OCI-LY3 (cell line): Measurements from ENCODE around the gene EFCAB11.

Source experiments
- H2AFZ ChIP-seq: fragments of 200-600, 300-600 bp; shearing (Covaris generic); 2 replicates; pipeline ENCODE4 v1.6.0; 2014; ENCODE audit warnings: antibody characterized with exemption, low read depth, low read length
- H3K27ac ChIP-seq: fragments of 200-600, 300-600 bp; sonication (generic); 2 replicates; pipeline ENCODE4 v1.5.1; 2014; ENCODE audit warnings: mild to moderate bottlenecking, low read length, moderate library complexity, mixed read lengths
- H3K27me3 ChIP-seq: fragments of 200-600, 300-600 bp; sonication (generic); 2 replicates; pipeline ENCODE4 v1.6.1; 2014; ENCODE audit warnings: low read depth, low read length, mixed read lengths
- H3K36me3 ChIP-seq: fragments of 200-600, 300-600 bp; sonication (generic); replicated peaks from 2 replicates; pipeline ENCODE3; 2014; ENCODE audit warnings: low read depth, low read length, mixed read lengths
- H3K4me1 ChIP-seq: fragments of 300-600, 200-600 bp; sonication (generic); 2 replicates; pipeline ENCODE4 v1.6.1; 2014; ENCODE audit warnings: low read length, mixed read lengths
- H3K4me2 ChIP-seq: fragments of 200-600, 300-600 bp; sonication (generic); 2 replicates; pipeline ENCODE4 v1.6.1; 2014; ENCODE audit warnings: low read length, mixed read lengths
- H3K4me3 ChIP-seq: fragments of 300-600, 200-600 bp; sonication (generic); 2 replicates; pipeline ENCODE4 v1.5.1; 2014; ENCODE audit warnings: antibody characterized with exemption, mild to moderate bottlenecking, low read length, moderate library complexity
- H3K79me2 ChIP-seq: fragments of 300-600, 200-600 bp; shearing (Covaris generic); 2 replicates; pipeline ENCODE4 v1.6.1; 2014; ENCODE audit warnings: mild to moderate bottlenecking, low read length, mixed read lengths
- H3K9ac ChIP-seq: fragments of 300-600, 200-600 bp; shearing (Covaris generic); 2 replicates; pipeline ENCODE4 v1.6.0; 2014; ENCODE audit warnings: mild to moderate bottlenecking, low read length, moderate library complexity
- H3K9me3 ChIP-seq: fragments of 200-600, 300-600 bp; shearing (Covaris generic); 2 replicates; pipeline ENCODE4 v1.6.1; 2014; ENCODE audit warnings: low read length, mixed read lengths; ENCODE audit not compliant: insufficient read depth
- H4K20me1 ChIP-seq: fragments of 200-600, 300-600 bp; sonication (generic); 2 replicates; pipeline ENCODE4 v1.6.1; 2016; ENCODE audit warnings: low read length, mixed read lengths; ENCODE audit not compliant: insufficient read depth
- EZH2phosphoT487 ChIP-seq: fragments of 200-600 bp; shearing (Covaris generic); IDR thresholded peaks from 2 replicates; pipeline ENCODE4 v1.6.1; 2018; ENCODE audit warnings: antibody characterized with exemption, mixed run types, low read depth
- TF ChIP-seq, protein P1 (sequence below): fragments of 200-600, 300-600 bp; sonication (generic); IDR thresholded peaks from 2 replicates; pipeline ENCODE4 v1.5.1; 2014; ENCODE audit warnings: antibody characterized with exemption, low read length, low read depth

Gene EFCAB11

DNA sequence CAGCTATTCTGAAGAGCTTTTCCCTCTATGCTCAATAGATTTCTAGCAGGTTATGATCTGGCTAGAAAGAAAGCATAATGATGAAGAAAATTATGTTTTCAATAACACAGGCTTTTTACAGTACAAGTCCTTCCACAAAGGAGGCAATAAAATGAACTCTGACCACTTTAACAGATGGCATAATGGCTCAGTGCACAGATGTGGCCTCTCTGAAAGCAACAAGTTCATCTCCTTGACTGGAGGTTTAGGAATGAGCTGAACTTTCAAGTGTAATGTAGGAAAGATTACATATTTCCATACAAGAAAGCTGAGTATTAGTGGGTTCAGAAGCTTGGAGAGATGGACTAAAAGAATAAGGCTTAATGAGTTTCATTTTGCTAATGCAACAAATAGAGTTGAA is 147.4 kb downstream of the EFCAB11 start:
- Histone ChIP-seq H3K4me3 (no peak overlapping the region), H3K4me1 (no peaks in the 10 kb centered on the region), H3K79me2 (no peaks in the 10 kb centered on the region), H3K9me3 (no peaks in the 10 kb centered on the region), H3K27ac (no peak overlapping the region), H3K9ac (no peak overlapping the region), H2AFZ (no peak overlapping the region), H3K36me3 (no peaks in the 10 kb centered on the region), H3K27me3 (no peaks in the 10 kb centered on the region), H4K20me1 (no peaks in the 10 kb centered on the region), H3K4me2 (no peak overlapping the region)
- TF ChIP-seq, protein P1, sequence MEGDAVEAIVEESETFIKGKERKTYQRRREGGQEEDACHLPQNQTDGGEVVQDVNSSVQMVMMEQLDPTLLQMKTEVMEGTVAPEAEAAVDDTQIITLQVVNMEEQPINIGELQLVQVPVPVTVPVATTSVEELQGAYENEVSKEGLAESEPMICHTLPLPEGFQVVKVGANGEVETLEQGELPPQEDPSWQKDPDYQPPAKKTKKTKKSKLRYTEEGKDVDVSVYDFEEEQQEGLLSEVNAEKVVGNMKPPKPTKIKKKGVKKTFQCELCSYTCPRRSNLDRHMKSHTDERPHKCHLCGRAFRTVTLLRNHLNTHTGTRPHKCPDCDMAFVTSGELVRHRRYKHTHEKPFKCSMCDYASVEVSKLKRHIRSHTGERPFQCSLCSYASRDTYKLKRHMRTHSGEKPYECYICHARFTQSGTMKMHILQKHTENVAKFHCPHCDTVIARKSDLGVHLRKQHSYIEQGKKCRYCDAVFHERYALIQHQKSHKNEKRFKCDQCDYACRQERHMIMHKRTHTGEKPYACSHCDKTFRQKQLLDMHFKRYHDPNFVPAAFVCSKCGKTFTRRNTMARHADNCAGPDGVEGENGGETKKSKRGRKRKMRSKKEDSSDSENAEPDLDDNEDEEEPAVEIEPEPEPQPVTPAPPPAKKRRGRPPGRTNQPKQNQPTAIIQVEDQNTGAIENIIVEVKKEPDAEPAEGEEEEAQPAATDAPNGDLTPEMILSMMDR: no peak
- TF ChIP-seq EZH2phosphoT487: no peak

DNA sequence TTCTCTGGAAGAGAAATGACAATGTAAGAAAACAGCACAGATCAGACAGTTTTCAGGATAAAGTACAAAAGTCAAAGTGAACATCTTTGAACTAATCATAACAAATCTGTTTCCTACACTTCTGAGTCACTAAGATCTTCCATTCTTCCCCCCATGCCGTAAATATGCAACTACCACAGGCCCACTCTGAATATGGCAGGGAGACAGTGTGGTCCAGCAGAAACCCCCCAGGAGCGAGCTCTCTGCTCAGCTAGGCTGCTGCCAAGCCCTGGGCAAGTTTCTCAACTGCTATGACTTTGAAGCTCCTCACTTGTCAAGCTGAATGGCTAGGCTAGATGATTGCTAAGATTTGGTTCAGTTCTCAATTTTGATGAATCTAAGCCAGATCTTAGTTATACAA is 148.1 kb downstream of the EFCAB11 start:
- no peaks in the 10 kb centered on the region for H3K4me1 ChIP-seq
- no peak overlapping the region for H3K4me3 ChIP-seq
- no peaks in the 10 kb centered on the region for H3K36me3 ChIP-seq
- H3K4me2 ChIP-seq: no peak overlapping the region
- no peaks in the 10 kb centered on the region for H3K27me3 ChIP-seq
- no peaks in the 10 kb centered on the region for H4K20me1 ChIP-seq
- H3K9ac ChIP-seq: no peak overlapping the region
- H3K79me2 ChIP-seq: no peaks in the 10 kb centered on the region
- no peaks in the 10 kb centered on the region for H3K9me3 ChIP-seq
- no peak for TF ChIP-seq EZH2phosphoT487
- TF ChIP-seq, protein P1: no peak
- H2AFZ ChIP-seq: no peak overlapping the region
- H3K27ac ChIP-seq: no peak overlapping the region

DNA sequence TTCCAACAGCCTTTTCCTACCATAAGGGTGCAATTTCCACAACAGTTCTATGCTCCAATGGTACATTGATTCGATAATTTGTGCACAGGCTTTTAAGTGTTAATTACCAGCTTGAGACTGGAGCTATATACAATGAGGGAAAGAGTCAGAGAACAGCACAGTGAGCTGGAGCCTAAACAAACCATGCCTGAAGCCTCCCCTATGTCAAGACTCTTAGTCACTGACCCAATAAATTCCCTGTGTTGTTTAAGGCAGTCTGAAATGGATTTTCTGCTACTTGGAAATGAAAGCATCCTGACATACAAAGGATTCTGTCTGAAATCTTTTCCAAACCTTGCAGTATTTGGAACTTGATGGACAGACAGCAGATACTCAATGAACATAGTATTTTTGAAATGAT is 149.0 kb downstream of the EFCAB11 start:
- no peak overlapping the region for H3K27ac ChIP-seq
- H3K9ac ChIP-seq: no peak overlapping the region
- TF ChIP-seq, protein P1: no peak
- H3K9me3 ChIP-seq: no peaks in the 10 kb centered on the region
- no peaks in the 10 kb centered on the region for H3K36me3 ChIP-seq
- H3K4me3 ChIP-seq: no peak overlapping the region
- no peaks in the 10 kb centered on the region for H3K4me1 ChIP-seq
- H3K4me2 ChIP-seq: no peak overlapping the region
- H3K79me2 ChIP-seq: no peaks in the 10 kb centered on the region
- H2AFZ ChIP-seq: no peak overlapping the region
- H3K27me3 ChIP-seq: no peaks in the 10 kb centered on the region
- no peaks in the 10 kb centered on the region for H4K20me1 ChIP-seq

DNA sequence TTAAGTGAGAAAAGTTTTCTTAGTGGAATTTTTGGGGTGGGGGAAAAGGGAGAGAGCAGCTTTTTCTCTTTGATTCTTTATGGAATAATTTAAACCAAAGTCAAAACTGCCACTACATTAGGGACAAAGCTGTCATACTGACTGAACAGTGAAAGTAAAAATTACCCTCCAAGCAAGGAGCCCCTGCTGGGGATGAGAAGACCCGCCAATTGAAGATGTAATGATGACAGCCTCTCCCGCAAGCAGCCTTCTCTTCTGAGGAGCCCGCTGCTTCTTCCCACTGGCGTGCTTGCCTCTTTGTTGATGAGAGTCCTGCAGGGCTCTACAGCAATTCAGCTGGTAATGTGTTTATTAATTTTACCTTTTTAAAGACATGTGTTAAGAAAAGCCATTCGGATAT is 151.0 kb downstream of the EFCAB11 start:
- H3K79me2 ChIP-seq: no peaks in the 10 kb centered on the region
- H4K20me1 ChIP-seq: no peaks in the 10 kb centered on the region
- no peaks in the 10 kb centered on the region for H3K4me1 ChIP-seq
- no peaks in the 10 kb centered on the region for H3K36me3 ChIP-seq
- no peak overlapping the region for H3K9ac ChIP-seq
- H3K27me3 ChIP-seq: no peaks in the 10 kb centered on the region
- no peak overlapping the region for H3K4me3 ChIP-seq
- H3K27ac ChIP-seq: no peak overlapping the region
- H2AFZ ChIP-seq: no peak overlapping the region
- no peak for TF ChIP-seq EZH2phosphoT487
- TF ChIP-seq, protein P1: no peak
- H3K9me3 ChIP-seq: no peaks in the 10 kb centered on the region
- H3K4me2 ChIP-seq: no peak overlapping the region
